Endothelial cell (in vitro differentiated cells): ENCODE results near the gene CCR5. TPM values are rescaled to one million over a fixed set of nuclear protein-coding genes. Genes with fewer than 3 reads are reported as not detected.

Experiments
- DNase-seq: peaks from one replicate; pipeline ENCODE4 v3.0.0; 2021; ENCODE audit warnings: low spot score
- H3K27ac Mint-ChIP-seq: one replicate; pipeline ENCODE4 v1.8.0; 2021; ENCODE audit warnings: mixed read lengths, inconsistent platforms; ENCODE audit not compliant: unreplicated experiment
- H3K27me3 Mint-ChIP-seq: one replicate; pipeline ENCODE4 v1.8.0; 2021; ENCODE audit warnings: mild to moderate bottlenecking, moderate library complexity, mixed read lengths, inconsistent platforms; ENCODE audit not compliant: unreplicated experiment
- H3K36me3 Mint-ChIP-seq: one replicate; pipeline ENCODE4 v1.8.0; 2021; ENCODE audit warnings: mild to moderate bottlenecking, low read depth, mixed read lengths, inconsistent platforms; ENCODE audit not compliant: unreplicated experiment
- H3K4me1 Mint-ChIP-seq: one replicate; pipeline ENCODE4 v1.8.0; 2021; ENCODE audit warnings: mild to moderate bottlenecking, mixed read lengths, inconsistent platforms; ENCODE audit not compliant: unreplicated experiment
- H3K4me3 Mint-ChIP-seq: one replicate; pipeline ENCODE4 v1.8.0; 2021; ENCODE audit warnings: mild to moderate bottlenecking, mixed read lengths, inconsistent platforms; ENCODE audit not compliant: unreplicated experiment
- H3K9me3 Mint-ChIP-seq: one replicate; pipeline ENCODE4 v1.8.0; 2021; ENCODE audit warnings: mixed read lengths, inconsistent platforms; ENCODE audit not compliant: unreplicated experiment
- CTCF ChIP-seq: fragments of 200-600 bp; sonication (generic); IDR thresholded peaks from one replicate; pipeline ENCODE4 v1.5.0; 2021; ENCODE audit warnings: antibody characterized with exemption; ENCODE audit not compliant: unreplicated experiment
- total RNA-seq: library from RNA; stranded (reverse); fragmentation: NEBNext Ultra II Directional; extraction: Animal tissue kit (Norgen Biotek cat#: 25700); gene quantifications from one replicate; pipeline ENCODE4 v1.2.1, GENCODE V29; 2021; ENCODE audit not compliant: unreplicated experiment

Gene CCR5
- total RNA-seq, 1 donor from 2014 or later, result not detected

DNA sequence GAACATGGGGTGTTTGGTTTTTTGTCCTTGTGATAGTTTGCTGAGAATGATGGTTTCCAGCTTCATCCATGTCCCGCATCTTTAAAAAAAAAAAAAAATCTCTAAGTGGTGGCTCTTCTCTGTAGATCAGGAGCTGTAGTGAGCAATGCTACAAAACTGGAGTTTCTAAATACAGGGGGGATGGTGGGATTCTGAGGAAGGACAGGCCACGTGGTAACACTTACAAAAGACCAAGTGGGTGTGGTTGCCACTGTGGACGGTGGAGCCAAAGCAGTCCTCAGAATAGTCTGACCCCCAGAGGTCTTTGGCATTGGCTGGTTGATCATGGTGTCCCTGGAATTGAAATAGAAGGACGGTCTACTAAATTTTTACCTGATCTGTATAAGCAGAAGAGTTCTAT, 44.0 kb downstream of the CCR5 start:
- H3K27ac Mint-ChIP-seq, result no peak overlapping the region
- H3K9me3 Mint-ChIP-seq, result no peaks in the 10 kb centered on the region
- no peak for DNase-seq
- H3K27me3 Mint-ChIP-seq, result peaks cover 1% of the 10 kb centered on the region
- no peak for TF ChIP-seq CTCF
- no peak overlapping the region for H3K4me3 Mint-ChIP-seq
- H3K36me3 Mint-ChIP-seq, result no peaks in the 10 kb centered on the region
- H3K4me1 Mint-ChIP-seq, result peaks cover 21% of the 10 kb centered on the region

GRCh38 chr3:46416125-46416810, 45.5 kb downstream of the CCR5 start:
- Mint-ChIP-seq H3K27me3 (peaks cover 1% of the 10 kb centered on the region), H3K4me1 (peaks cover 20% of the 10 kb centered on the region), H3K27ac (no peak overlapping the region), H3K9me3 (no peaks in the 10 kb centered on the region), H3K4me3 (no peak overlapping the region), H3K36me3 (no peaks in the 10 kb centered on the region)
- no peak for DNase-seq
- TF ChIP-seq CTCF, result no peak

- H3K36me3 Mint-ChIP-seq, result no peaks in the 10 kb centered on the region
- peaks cover 1% of the 10 kb centered on the region for H3K27me3 Mint-ChIP-seq
- peaks cover 20% of the 10 kb centered on the region for H3K4me1 Mint-ChIP-seq
- H3K4me3 Mint-ChIP-seq, result no peak overlapping the region
- no peaks in the 10 kb centered on the region for H3K9me3 Mint-ChIP-seq
- no peak for DNase-seq
- no peak for TF ChIP-seq CTCF
- no peak overlapping the region for H3K27ac Mint-ChIP-seq
These were observed 46.2 kb downstream of the CCR5 start for GRCh38 chr3:46416811-46417510.

DNA sequence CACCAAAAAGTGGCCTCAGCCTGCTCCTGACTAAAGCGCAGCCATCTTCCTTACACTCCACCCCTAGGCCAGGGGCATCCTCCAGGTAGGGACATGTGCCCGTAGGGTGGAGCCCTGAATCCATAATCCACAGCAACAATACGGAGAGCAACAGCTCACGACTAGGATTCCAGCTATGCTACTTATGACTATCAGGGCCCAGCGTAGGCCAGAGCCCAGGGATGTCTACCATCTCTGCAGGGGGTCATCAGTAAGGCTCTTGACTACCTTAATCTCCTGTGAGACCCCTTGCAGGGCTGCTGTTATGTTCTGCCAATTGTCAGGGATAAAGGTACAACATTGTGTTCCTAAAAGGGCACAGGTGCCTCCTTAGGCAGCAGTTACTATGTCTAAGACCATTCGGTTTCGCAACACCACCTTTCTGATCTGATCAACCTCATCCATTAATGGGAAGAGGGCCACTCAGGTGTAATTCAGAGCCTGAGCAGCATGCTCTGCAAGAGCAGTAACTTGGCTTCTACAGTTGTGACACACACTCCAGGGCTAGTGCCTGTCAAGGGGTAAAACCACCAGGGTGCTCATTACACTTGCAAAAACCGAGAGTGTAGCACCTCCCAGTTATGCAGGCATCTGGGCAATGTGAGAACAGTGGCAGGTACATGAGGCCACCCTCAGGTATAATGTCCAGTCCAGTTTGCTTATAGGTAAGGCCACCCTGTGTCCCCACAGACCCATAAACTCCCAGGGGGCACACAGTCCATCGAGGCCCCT, 47.3 kb downstream of the CCR5 start:
- H3K4me1 Mint-ChIP-seq, result peaks cover 11% of the 10 kb centered on the region
- DNase-seq, result no peak
- H3K27me3 Mint-ChIP-seq, result peaks cover 1% of the 10 kb centered on the region
- no peak overlapping the region for H3K27ac Mint-ChIP-seq
- no peak for TF ChIP-seq CTCF
- H3K9me3 Mint-ChIP-seq, result no peaks in the 10 kb centered on the region
- no peak overlapping the region for H3K4me3 Mint-ChIP-seq
- H3K36me3 Mint-ChIP-seq, result no peaks in the 10 kb centered on the region

DNA sequence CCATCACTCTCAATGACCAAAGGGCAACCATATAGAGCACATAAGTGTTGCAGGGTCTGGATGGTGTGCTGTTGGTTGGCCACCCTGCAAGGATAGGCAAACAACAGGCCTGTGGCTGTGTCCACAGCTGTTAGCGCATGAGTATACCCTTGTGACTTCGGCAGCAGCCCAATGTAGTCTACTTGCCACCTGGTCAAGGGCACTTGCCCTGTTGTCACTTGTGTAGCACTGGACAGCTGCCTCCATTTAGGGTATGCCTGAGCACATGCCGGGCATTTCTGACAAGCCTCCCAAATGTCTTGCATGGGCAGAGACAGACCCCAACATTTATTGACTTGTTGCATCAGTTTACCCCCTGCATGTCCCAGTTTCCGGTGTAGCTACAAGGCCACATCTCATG, 49.1 kb downstream of the CCR5 start:
- TF ChIP-seq CTCF, result no peak
- no peak for DNase-seq
- Mint-ChIP-seq H3K9me3 (no peaks in the 10 kb centered on the region), H3K4me1 (peaks cover under 1% of the 10 kb centered on the region), H3K27me3 (peaks cover 1% of the 10 kb centered on the region), H3K27ac (no peak overlapping the region), H3K4me3 (no peak overlapping the region), H3K36me3 (no peaks in the 10 kb centered on the region)
